NCI-H2081 (cell line): ENCODE results near the gene OR51L1.
"Not testable (repeated sequence)": the region's sequence is repeated elsewhere in the genome, so short reads cannot be mapped to it uniquely, and the experiment has no call there.

ENCODE experiments used
- DNase-seq, 2 experiments: peaks; one replicate each; lab custom pipeline; 2025; lab: John Stamatoyannopoulos, UW

Gene OR51L1

GRCh38 chr11:4994551-4994950 lies at the start of gene OR51L1:
Gene OR51L1, plus strand, starts transcription at chr11:4994851. Its CDS starts 4,132 bp downstream, at chr11:4998983.
- DNase-seq, result no peak

- no peak for DNase-seq
Measured at GRCh38 chr11:4947505-4947904, 47.1 kb upstream of the OR51L1 start, which contains the start of gene OR51A4. Gene OR51A4, minus strand, starts transcription at chr11:4947605. Its CDS starts 505 bp downstream, at chr11:4947100.

- not testable (repeated sequence) for DNase-seq
Measured at GRCh38 chr11:4955613-4956012, 39.0 kb upstream of the OR51L1 start, which contains the start of gene OR51A2. Gene OR51A2, minus strand, starts transcription at chr11:4955713. Its CDS starts 0 bp downstream, at chr11:4955713.

GRCh38 chr11:4957396-4957795 lies 37.3 kb upstream of the OR51L1 start:
- no peak for DNase-seq

GRCh38 chr11:4960877-4961276 lies 33.8 kb upstream of the OR51L1 start:
- peak in 1 of 2 experiments; percentile 55 for DNase-seq

GRCh38 chr11:4962816-4963215 lies 31.8 kb upstream of the OR51L1 start:
- DNase-seq, result no peak

GRCh38 chr11:4975436-4975835 lies 19.2 kb upstream of the OR51L1 start:
- no peak for DNase-seq

GRCh38 chr11:4979036-4979435 lies 15.6 kb upstream of the OR51L1 start:
- peak; percentile 31 to 59 for DNase-seq

- DNase-seq, result no peak
Measured at GRCh38 chr11:4982678-4983077, 12.0 kb upstream of the OR51L1 start.

GRCh38 chr11:4983841-4984240 lies 10.8 kb upstream of the OR51L1 start:
- DNase-seq, result no peak

GRCh38 chr11:4991060-4991459 lies 3.6 kb upstream of the OR51L1 start:
- no peak for DNase-seq

- peak; percentile 72 to 80 for DNase-seq
Measured at GRCh38 chr11:5004424-5005274, 10.0 kb downstream of the OR51L1 start.

GRCh38 chr11:5007561-5007960 lies 12.9 kb downstream of the OR51L1 start:
- DNase-seq, result no peak

- DNase-seq, result no peak
Measured at GRCh38 chr11:5011254-5011653, 16.6 kb downstream of the OR51L1 start.

- DNase-seq, result no peak
Measured at GRCh38 chr11:5013012-5013411, 18.4 kb downstream of the OR51L1 start.

GRCh38 chr11:5021996-5022395 lies 27.3 kb downstream of the OR51L1 start:
- DNase-seq, result no peak

GRCh38 chr11:5036669-5037068 lies 42.0 kb downstream of the OR51L1 start:
- DNase-seq, result no peak

- no peak for DNase-seq
Measured at GRCh38 chr11:5037926-5038325, 43.3 kb downstream of the OR51L1 start.

GRCh38 chr11:5038341-5038740 lies 43.7 kb downstream of the OR51L1 start:
- no peak for DNase-seq

GRCh38 chr11:5040876-5041275 lies 46.2 kb downstream of the OR51L1 start:
- DNase-seq, result no peak

- DNase-seq, result no peak
Measured at GRCh38 chr11:5042091-5042490, 47.4 kb downstream of the OR51L1 start.

GRCh38 chr11:5043380-5043779 lies 48.7 kb downstream of the OR51L1 start:
- DNase-seq, result no peak

- DNase-seq, result no peak
Measured at GRCh38 chr11:5046226-5046625, 51.6 kb downstream of the OR51L1 start, which contains the start of gene OR52J3. Gene OR52J3, plus strand, starts transcription at chr11:5046526. Its CDS starts 0 bp downstream, at chr11:5046526.
